A549 treated with AZD9567 at 1 μM for 4 hours (cell line): ENCODE data around the gene CHAC1. TPM values are rescaled to one million over a fixed set of nuclear protein-coding genes. Genes with fewer than 3 reads are reported as not detected.

Source experiments
- total RNA-seq: library from RNA; stranded (reverse); fragments of 200-300 nt; extraction: Qiagen RNA extraction; gene quantifications from 5 replicates; pipeline ENCODE4 v1.2.3, GENCODE V29; 2022; ENCODE audit not compliant: insufficient read depth

Gene CHAC1, protein sequence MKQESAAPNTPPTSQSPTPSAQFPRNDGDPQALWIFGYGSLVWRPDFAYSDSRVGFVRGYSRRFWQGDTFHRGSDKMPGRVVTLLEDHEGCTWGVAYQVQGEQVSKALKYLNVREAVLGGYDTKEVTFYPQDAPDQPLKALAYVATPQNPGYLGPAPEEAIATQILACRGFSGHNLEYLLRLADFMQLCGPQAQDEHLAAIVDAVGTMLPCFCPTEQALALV
- 3.6 to 9.7 TPM (median 7.1 TPM) in 5 replicates for total RNA-seq

DNA sequence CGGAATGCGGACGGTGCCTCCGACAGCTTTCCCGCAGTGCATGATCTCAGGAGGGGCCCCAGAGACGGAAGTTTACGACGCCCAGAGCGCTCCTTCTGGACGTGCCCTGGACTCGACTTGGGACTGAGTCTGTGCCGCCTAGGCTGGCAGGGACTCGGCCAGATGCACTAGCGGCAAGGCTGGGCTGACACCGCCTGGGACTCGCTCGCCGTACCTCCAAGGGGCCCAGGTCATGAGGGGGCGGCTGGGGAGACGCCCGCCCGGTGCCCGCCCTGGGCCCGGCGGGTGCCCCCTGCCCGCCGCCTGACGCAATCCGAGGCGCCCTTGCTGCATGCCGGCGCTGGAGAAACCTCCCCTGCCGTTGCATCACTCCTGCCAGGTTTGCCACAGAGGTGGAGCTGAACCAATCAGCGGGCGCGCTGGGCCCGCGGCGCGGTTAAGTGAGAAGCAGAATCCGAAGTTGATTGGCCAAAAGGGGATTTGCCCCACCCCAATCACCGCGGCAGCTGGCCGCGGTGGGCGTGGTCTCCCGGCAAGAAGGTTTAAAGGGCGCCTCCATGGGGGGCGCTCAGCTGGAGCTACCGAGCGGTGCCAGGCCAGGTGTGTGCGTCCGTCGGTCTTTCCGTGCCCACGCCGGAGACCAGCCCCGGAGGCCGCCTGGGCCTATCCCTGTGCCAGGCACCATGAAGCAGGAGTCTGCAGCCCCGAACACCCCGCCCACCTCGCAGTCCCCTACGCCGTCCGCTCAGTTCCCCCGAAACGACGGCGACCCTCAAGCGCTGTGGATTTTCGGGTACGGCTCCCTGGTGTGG lies at the start of gene CHAC1:
CHAC1 (plus strand) TSS at position 571 of the 812 bp plus-strand sequence; CDS start at position 684, 113 bp downstream.

DNA sequence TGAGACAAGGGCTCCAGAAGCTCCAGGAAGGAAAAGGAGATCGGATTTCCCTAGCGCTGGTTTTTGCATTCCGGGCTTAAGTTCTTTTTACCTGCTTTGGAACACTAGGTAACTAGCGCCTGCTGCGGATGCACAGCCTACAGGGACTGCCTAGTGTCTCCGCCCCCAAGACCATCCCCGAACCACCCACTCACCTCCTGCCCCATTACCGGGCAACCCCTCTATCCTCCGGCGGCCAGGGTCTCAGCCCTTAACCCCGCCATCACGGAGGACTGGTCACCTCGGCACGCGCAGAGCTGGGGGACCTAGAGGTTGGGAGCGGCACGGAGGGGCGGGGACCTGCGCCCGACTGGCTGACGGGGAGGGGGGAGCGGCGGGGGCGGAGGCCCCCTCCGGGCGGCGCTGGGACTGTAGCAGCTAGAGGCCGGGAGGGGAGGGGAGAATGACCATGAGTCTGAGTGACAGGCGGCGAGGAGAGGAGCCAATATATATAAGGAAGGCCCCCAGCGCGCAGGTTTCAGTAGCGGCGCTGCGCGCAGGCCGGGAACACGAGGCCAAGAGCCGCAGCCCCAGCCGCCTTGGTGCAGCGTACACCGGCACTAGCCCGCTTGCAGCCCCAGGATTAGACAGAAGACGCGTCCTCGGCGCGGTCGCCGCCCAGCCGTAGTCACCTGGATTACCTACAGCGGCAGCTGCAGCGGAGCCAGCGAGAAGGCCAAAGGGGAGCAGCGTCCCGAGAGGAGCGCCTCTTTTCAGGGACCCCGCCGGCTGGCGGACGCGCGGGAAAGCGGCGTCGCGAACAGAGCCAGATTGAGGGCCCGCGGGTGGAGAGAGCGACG lies 24.2 kb upstream of the CHAC1 start, which contains the start of gene DLL4:
DLL4 (plus strand) TSS at position 520 of the 839 bp plus-strand sequence. CDS start 329 bp downstream, outside the sequence.

Other genes with a start within 250 kb of the CHAC1 start
- gene RMDN3, start 198.2 kb upstream of the CHAC1 start, total RNA-seq = 23.3 to 34.5 TPM (median 24.8 TPM) in 5 replicates
- gene GCHFR, start 189.4 kb upstream of the CHAC1 start, total RNA-seq = 8.1 to 9.4 TPM (median 8.3 TPM) in 5 replicates
- gene C15orf62, start 183.5 kb upstream of the CHAC1 start, total RNA-seq = 0.05 to 0.09 TPM (median 0.06 TPM) in 4 of 5 replicates, not detected in the other
- gene ZFYVE19, start 146.4 kb upstream of the CHAC1 start, total RNA-seq = 17.5 to 23.6 TPM (median 18.1 TPM) in 5 replicates
- 6.2 to 21.7 TPM (median 20.1 TPM) in 5 replicates for gene DNAJC17, start 146.0 kb upstream of the CHAC1 start, total RNA-seq
- gene PPP1R14D, start 124.8 kb upstream of the CHAC1 start, total RNA-seq = 0.12 to 0.29 TPM (median 0.23 TPM) in 4 of 5 replicates, not detected in the other
- gene SPINT1, start 109.4 kb upstream of the CHAC1 start, total RNA-seq = 0.53 to 0.92 TPM (median 0.72 TPM) in 4 of 5 replicates, not detected in the other
- gene RHOV, start 79.2 kb upstream of the CHAC1 start, total RNA-seq = 4.0 to 4.8 TPM (median 4.6 TPM) in 5 replicates
- 17.2 to 25.9 TPM (median 22.3 TPM) in 5 replicates for gene VPS18, start 59.0 kb upstream of the CHAC1 start, total RNA-seq
- gene DLL4, start 24.1 kb upstream of the CHAC1 start, total RNA-seq = 1.2 to 1.4 TPM (median 1.3 TPM) in 4 of 5 replicates, not detected in the other
- 11.8 to 14.4 TPM (median 13.3 TPM) in 5 replicates for gene INO80, start 162.8 kb downstream of the CHAC1 start, total RNA-seq